OCI-LY3 (cell line): ENCODE data around the gene IRS2.
"Not testable (repeated sequence)": the region's sequence is repeated elsewhere in the genome, so short reads cannot be mapped to it uniquely, and the experiment has no call there.

Experiments
- H2AFZ ChIP-seq: fragments of 200-600, 300-600 bp; shearing (Covaris generic); 2 replicates; pipeline ENCODE4 v1.6.0; 2014; ENCODE audit warnings: antibody characterized with exemption, low read depth, low read length
- H3K27ac ChIP-seq: fragments of 200-600, 300-600 bp; sonication (generic); 2 replicates; pipeline ENCODE4 v1.5.1; 2014; ENCODE audit warnings: mild to moderate bottlenecking, low read length, moderate library complexity, mixed read lengths
- H3K27me3 ChIP-seq: fragments of 200-600, 300-600 bp; sonication (generic); 2 replicates; pipeline ENCODE4 v1.6.1; 2014; ENCODE audit warnings: low read depth, low read length, mixed read lengths
- H3K36me3 ChIP-seq: fragments of 200-600, 300-600 bp; sonication (generic); replicated peaks from 2 replicates; pipeline ENCODE3; 2014; ENCODE audit warnings: low read depth, low read length, mixed read lengths
- H3K4me1 ChIP-seq: fragments of 300-600, 200-600 bp; sonication (generic); 2 replicates; pipeline ENCODE4 v1.6.1; 2014; ENCODE audit warnings: low read length, mixed read lengths
- H3K4me2 ChIP-seq: fragments of 200-600, 300-600 bp; sonication (generic); 2 replicates; pipeline ENCODE4 v1.6.1; 2014; ENCODE audit warnings: low read length, mixed read lengths
- H3K4me3 ChIP-seq: fragments of 300-600, 200-600 bp; sonication (generic); 2 replicates; pipeline ENCODE4 v1.5.1; 2014; ENCODE audit warnings: antibody characterized with exemption, mild to moderate bottlenecking, low read length, moderate library complexity
- H3K79me2 ChIP-seq: fragments of 300-600, 200-600 bp; shearing (Covaris generic); 2 replicates; pipeline ENCODE4 v1.6.1; 2014; ENCODE audit warnings: mild to moderate bottlenecking, low read length, mixed read lengths
- H3K9ac ChIP-seq: fragments of 300-600, 200-600 bp; shearing (Covaris generic); 2 replicates; pipeline ENCODE4 v1.6.0; 2014; ENCODE audit warnings: mild to moderate bottlenecking, low read length, moderate library complexity
- H3K9me3 ChIP-seq: fragments of 200-600, 300-600 bp; shearing (Covaris generic); 2 replicates; pipeline ENCODE4 v1.6.1; 2014; ENCODE audit warnings: low read length, mixed read lengths; ENCODE audit not compliant: insufficient read depth
- H4K20me1 ChIP-seq: fragments of 200-600, 300-600 bp; sonication (generic); 2 replicates; pipeline ENCODE4 v1.6.1; 2016; ENCODE audit warnings: low read length, mixed read lengths; ENCODE audit not compliant: insufficient read depth
- CTCF ChIP-seq: fragments of 200-600, 300-600 bp; sonication (generic); IDR thresholded peaks from 2 replicates; pipeline ENCODE4 v1.5.1; 2014; ENCODE audit warnings: antibody characterized with exemption, low read length, low read depth
- EZH2phosphoT487 ChIP-seq: fragments of 200-600 bp; shearing (Covaris generic); IDR thresholded peaks from 2 replicates; pipeline ENCODE4 v1.6.1; 2018; ENCODE audit warnings: antibody characterized with exemption, mixed run types, low read depth

Gene IRS2

GRCh38 chr13:109833071-109833470 lies 46.7 kb upstream of the IRS2 start:
- H3K27me3 ChIP-seq, result no peaks in the 10 kb centered on the region
- no peaks in the 10 kb centered on the region for H3K36me3 ChIP-seq
- no peaks in the 10 kb centered on the region for H3K79me2 ChIP-seq
- H4K20me1 ChIP-seq, result no peaks in the 10 kb centered on the region
- peaks cover 10% of the 10 kb centered on the region; the same call in 1 of the 2 replicates for H3K4me1 ChIP-seq
- no peak overlapping the region for H3K4me2 ChIP-seq
- no peak overlapping the region for H3K4me3 ChIP-seq
- no peak overlapping the region for H2AFZ ChIP-seq
- no peak overlapping the region for H3K27ac ChIP-seq
- H3K9me3 ChIP-seq, result no peaks in the 10 kb centered on the region
- TF ChIP-seq CTCF, result no peak
- TF ChIP-seq EZH2phosphoT487, result no peak
- no peak overlapping the region for H3K9ac ChIP-seq

- not testable (repeated sequence) for H4K20me1 ChIP-seq, H3K79me2 ChIP-seq, H3K9ac ChIP-seq, H3K27me3 ChIP-seq, H3K9me3 ChIP-seq, H3K4me3 ChIP-seq, H3K4me2 ChIP-seq, H3K27ac ChIP-seq, H2AFZ ChIP-seq, H3K4me1 ChIP-seq, H3K36me3 ChIP-seq
These were observed 42.4 kb upstream of the IRS2 start for GRCh38 chr13:109828591-109829316.

- not testable (repeated sequence) for H3K79me2 ChIP-seq, H4K20me1 ChIP-seq, H3K4me3 ChIP-seq, H3K9ac ChIP-seq, H3K27me3 ChIP-seq, H2AFZ ChIP-seq, H3K4me2 ChIP-seq, H3K27ac ChIP-seq, H3K36me3 ChIP-seq, H3K4me1 ChIP-seq, H3K9me3 ChIP-seq
These were observed 36.8 kb upstream of the IRS2 start for GRCh38 chr13:109823201-109823600.

- Histone ChIP-seq H3K4me2 (no peak overlapping the region), H3K27me3 (no peaks in the 10 kb centered on the region; the same call in 1 of the 2 replicates), H3K79me2 (no peaks in the 10 kb centered on the region), H3K4me3 (no peak overlapping the region), H3K27ac (no peak overlapping the region), H2AFZ (no peak overlapping the region), H4K20me1 (no peaks in the 10 kb centered on the region), H3K9me3 (no peaks in the 10 kb centered on the region), H3K4me1 (no peaks in the 10 kb centered on the region), H3K36me3 (no peaks in the 10 kb centered on the region), H3K9ac (no peak overlapping the region)
- no peak for TF ChIP-seq EZH2phosphoT487
- no peak for TF ChIP-seq CTCF
These were observed 34.7 kb upstream of the IRS2 start for GRCh38 chr13:109821103-109821502.

GRCh38 chr13:109819874-109820273 lies 33.5 kb upstream of the IRS2 start:
- Histone ChIP-seq H3K4me3 (no peak overlapping the region), H3K9me3 (no peaks in the 10 kb centered on the region), H3K4me2 (no peak overlapping the region), H3K27ac (no peak overlapping the region), H3K79me2 (no peaks in the 10 kb centered on the region), H3K27me3 (no peaks in the 10 kb centered on the region; the same call in 1 of the 2 replicates), H4K20me1 (no peaks in the 10 kb centered on the region), H3K4me1 (no peaks in the 10 kb centered on the region), H3K9ac (no peak overlapping the region), H3K36me3 (no peaks in the 10 kb centered on the region), H2AFZ (no peak overlapping the region)
- TF ChIP-seq EZH2phosphoT487 (no peak), CTCF (no peak)
